Stomach (tissue), 9 donors: ENCODE measurements around the gene LYSMD1. TPM values are rescaled to one million over a fixed set of nuclear protein-coding genes. Genes with fewer than 3 reads are reported as not detected.
"Not testable (repeated sequence)": the region's sequence is repeated elsewhere in the genome, so short reads cannot be mapped to it uniquely, and the experiment has no call there.

Experiments
- DNase-seq, 2 donors: peaks; one replicate each; pipeline versions ENCODE4 v3.0.0 to v3.0.0-alpha.2; 2013 to 2019
- H3K27ac ChIP-seq, 5 donors: fragments of 200-600 bp in 4 of 5; sonication (generic) in 4 of 5; one replicate each; pipeline ENCODE4 v1.5.1; 2013 to 2019; ENCODE audit warnings: mild to moderate bottlenecking in 1 of 5, moderate library complexity in 1 of 5
- H3K27me3 ChIP-seq, 3 donors: fragments of 200-600 bp; sonication (generic); one replicate each; pipeline ENCODE4 v1.5.1; 2017 to 2019; ENCODE audit warnings: mixed run types in 1 of 3
- H3K36me3 ChIP-seq, 4 donors: fragments of 200-600 bp; sonication (generic); 1 replicate in 3 of 4; 2 replicates in 1 of 4; pipeline ENCODE4 v1.5.1; 2016 to 2019
- H3K4me1 ChIP-seq, 4 donors: fragments of 200-600 bp; sonication (generic); one replicate each; pipeline ENCODE4 v1.5.1; 2016 to 2019
- H3K4me3 ChIP-seq, 4 donors: fragments of 200-600 bp; sonication (generic) in 3 of 4; one replicate each; pipeline ENCODE4 v1.5.1; 2016 to 2019; ENCODE audit warnings: mild to moderate bottlenecking in 1 of 4
- H3K9me3 ChIP-seq, 4 donors: fragments of 200-600 bp; sonication (generic); one replicate each; pipeline ENCODE4 v1.5.1; 2016 to 2019
- EP300 ChIP-seq: sonication (generic); formaldehyde crosslinking; IDR thresholded peaks from one replicate; pipeline ENCODE4 v1.6.1; 2017; ENCODE audit warnings: antibody characterized with exemption
- POLR2A ChIP-seq, 4 donors: fragments of 450-650 bp; IDR thresholded peaks; one replicate each; pipeline ENCODE4 v1.6.1; 2016; ENCODE audit warnings: antibody characterized with exemption in 4 of 4, control low read depth in 2 of 4, mild to moderate bottlenecking in 1 of 4, moderate library complexity in 1 of 4
- POLR2AphosphoS5 ChIP-seq, 3 donors: sonication (generic); formaldehyde crosslinking; IDR thresholded peaks; one replicate each; pipeline ENCODE4 v1.6.1; 2016; ENCODE audit warnings: antibody characterized with exemption in 3 of 3
- WGBS, 5 donors: extraction: QIAGEN DNeasy Blood & Tissue Kit in 3 of 5; methylation state at CpG; one replicate each; pipeline versions ENCODE4 v1.1.5 to v1.1.7; 2013 to 2018; 5-methylcytosine and 5-hydroxymethylcytosine counted together
- intact Hi-C: fragments of 100-400 bp; cut with DNase I; formaldehyde crosslinking; loops from one replicate; pipeline ENCODE4 v1.15.1; 2023; ENCODE audit warnings: low total_unique reads
- polyA plus RNA-seq, 3 donors: library from polyadenylated mRNA; stranded (reverse); fragments of 200-250 nt; gene quantifications; one replicate each; pipeline ENCODE4 v1.2.3, GENCODE V29; 2013
- total RNA-seq, 5 donors: library from RNA; depleted of rRNA; stranded (reverse); fragments of >200 nt; gene quantifications; one replicate each; pipeline versions ENCODE4 v1.1.0 to v1.2.3, GENCODE V29; 2014 to 2016
- TF ChIP-seq, protein P1 (sequence below), 7 experiments: fragments of 450-650 bp in 4 of 7; fragments of 200-600 bp in 3 of 7; sonication (generic) in 3 of 7; IDR thresholded peaks; one replicate each; pipeline ENCODE4 v1.5.1; 2016 to 2019; ENCODE audit warnings: antibody characterized with exemption in 7 of 7, control low read depth in 2 of 7, mild to moderate bottlenecking in 1 of 7
- donor health status: healthy with polysubstance abuse.
- donor health status: Bipolar disorder and iron deficiency.
- donor health status: healthy.

The LYSMD1 gene
- total and polyA plus RNA-seq, 8 donors = 1.7 to 10.3 (median 4.6) TPM

DNA sequence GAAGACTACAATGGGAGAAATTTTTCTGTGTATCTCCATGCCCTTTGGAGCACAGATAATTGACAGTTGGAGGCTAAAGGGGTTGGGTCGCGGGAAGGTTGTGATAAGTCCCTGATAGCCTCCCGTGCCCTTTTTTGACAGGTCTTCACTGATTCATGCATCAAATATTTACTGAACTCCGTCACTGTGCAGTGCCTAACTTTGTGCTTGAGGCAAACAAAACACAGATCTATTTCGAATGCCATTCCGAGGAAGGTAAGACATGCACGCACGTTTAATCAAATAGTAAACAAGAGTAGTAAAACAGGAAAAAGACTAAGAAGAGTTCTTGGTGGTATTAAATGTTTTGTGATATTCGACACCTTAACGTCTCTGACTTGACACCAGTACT is 32.2 kb upstream of the LYSMD1 start:
- no peak for TF ChIP-seq POLR2AphosphoS5 (IDR thresholded peaks at IDR 0.05)
- TF ChIP-seq, protein P1, sequence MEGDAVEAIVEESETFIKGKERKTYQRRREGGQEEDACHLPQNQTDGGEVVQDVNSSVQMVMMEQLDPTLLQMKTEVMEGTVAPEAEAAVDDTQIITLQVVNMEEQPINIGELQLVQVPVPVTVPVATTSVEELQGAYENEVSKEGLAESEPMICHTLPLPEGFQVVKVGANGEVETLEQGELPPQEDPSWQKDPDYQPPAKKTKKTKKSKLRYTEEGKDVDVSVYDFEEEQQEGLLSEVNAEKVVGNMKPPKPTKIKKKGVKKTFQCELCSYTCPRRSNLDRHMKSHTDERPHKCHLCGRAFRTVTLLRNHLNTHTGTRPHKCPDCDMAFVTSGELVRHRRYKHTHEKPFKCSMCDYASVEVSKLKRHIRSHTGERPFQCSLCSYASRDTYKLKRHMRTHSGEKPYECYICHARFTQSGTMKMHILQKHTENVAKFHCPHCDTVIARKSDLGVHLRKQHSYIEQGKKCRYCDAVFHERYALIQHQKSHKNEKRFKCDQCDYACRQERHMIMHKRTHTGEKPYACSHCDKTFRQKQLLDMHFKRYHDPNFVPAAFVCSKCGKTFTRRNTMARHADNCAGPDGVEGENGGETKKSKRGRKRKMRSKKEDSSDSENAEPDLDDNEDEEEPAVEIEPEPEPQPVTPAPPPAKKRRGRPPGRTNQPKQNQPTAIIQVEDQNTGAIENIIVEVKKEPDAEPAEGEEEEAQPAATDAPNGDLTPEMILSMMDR (IDR thresholded peaks at IDR 0.05) = no peak
- no peak for TF ChIP-seq EP300
- TF ChIP-seq POLR2A (IDR thresholded peaks at IDR 0.05) = no peak
- intact Hi-C loops = no loop called here
- H3K4me1 ChIP-seq = peaks cover 32 to 65% (median 50%) of the 10 kb centered on the region in 4 donors
- H3K4me3 ChIP-seq = peak overlapping the region; percentile 73 to 91 (median 74)
- peak in 1 of 2 donors; percentile 50 for DNase-seq
- WGBS, 5 donors = 4 to 9% (median 5%) methylated on average over 10 of the region's 10 CpGs
- peak overlapping the region; percentile 78 to 94 (median 93) for H3K27ac ChIP-seq
- peaks cover 5 to 8% (median 7%) of the 10 kb centered on the region in 4 donors for H3K36me3 ChIP-seq
- no peaks in the 10 kb centered on the region for H3K9me3 ChIP-seq
- no peaks in the 10 kb centered on the region for H3K27me3 ChIP-seq

DNA sequence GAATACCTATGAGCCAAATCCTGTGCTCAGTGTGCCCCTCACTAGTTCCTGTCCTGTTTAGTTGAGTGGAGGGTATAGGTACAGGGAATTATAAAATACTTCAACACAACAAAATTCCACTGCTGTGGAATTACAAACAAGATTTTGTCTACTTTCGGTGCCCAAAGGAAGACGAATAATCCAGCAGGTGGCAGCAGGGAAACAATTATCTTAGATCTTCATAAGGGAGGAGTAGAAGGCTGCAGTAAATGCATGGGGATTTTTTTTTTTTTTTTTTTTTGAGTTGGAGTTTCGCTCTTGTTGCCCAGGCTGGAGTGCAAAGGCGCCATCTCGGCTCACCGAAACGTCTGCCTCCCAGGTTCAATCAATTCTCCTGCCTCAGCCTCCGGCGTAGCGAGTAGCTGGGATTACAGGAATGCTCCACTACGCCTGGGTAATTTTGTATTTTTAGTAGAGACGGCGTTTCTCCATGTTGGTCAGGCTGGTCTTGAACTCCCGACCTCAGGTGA is 30.6 kb upstream of the LYSMD1 start:
- intact Hi-C loops = no loop called here
- H3K4me3 ChIP-seq = peak overlapping the region in 1 of 4 donors; percentile 18
- 29 to 39% (median 34%) methylated on average over 14 of the region's 14 CpGs for WGBS, 5 donors

DNA sequence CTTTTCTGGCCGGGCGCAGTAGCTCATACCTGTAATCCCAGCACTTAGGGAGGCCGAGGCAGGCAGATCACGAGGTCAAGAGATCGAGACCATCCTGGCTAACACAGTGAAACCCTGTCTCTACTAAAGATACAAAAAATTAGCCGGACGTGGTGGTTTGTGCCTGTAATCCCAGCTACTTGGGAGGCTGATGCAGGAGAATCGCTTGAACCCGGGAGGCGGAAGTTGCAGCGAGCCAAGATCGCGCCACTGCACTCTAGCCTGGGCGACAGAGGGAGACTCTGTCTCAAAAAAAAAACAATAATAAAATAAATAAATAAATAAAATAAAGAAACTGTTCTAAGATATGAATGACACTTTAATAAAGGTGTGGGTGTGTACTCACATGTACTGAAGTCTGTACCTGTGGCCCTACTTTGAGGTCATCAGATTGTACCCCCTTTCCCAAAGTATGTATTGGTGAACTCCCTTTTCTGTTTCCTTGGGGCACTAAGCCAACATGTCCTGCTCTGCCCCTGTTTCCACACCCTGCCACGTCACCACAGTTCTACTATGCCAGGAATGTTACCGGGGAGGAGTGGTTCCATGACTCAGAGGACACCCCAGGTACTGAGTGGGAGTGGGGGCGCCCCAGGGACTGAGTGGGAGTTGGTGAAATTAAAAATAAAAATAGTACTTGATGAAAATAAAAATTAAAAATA is 29.3 kb upstream of the LYSMD1 start:
- Histone ChIP-seq H3K4me1 (peaks cover 19 to 43% (median 29%) of the 10 kb centered on the region in 4 donors), H3K27ac (peak overlapping the region; percentile 75 to 94 (median 92)), H3K4me3 (peak overlapping the region in 2 of 4 donors; percentile 10 to 21)
- WGBS, 5 donors = 40 to 56% (median 53%) methylated on average over 17 of the region's 17 CpGs
- H3K27me3 ChIP-seq, H3K36me3 ChIP-seq, intact Hi-C loops, H3K9me3 ChIP-seq: not testable (repeated sequence)
- peak; percentile 90 to 93 for DNase-seq
- peak; percentile 16 to 84 (median 64) for TF ChIP-seq POLR2AphosphoS5 (IDR thresholded peaks at IDR 0.05)

More for the DNA sequence above, 30.6 kb upstream of the LYSMD1 start:
- peak; percentile 71 to 90 for DNase-seq
- TF ChIP-seq POLR2AphosphoS5 (IDR thresholded peaks at IDR 0.05) (peak in 1 of 3 donors; percentile 64), EP300 (no peak), POLR2A (IDR thresholded peaks at IDR 0.05) (no peak)
- TF ChIP-seq, protein P1 (IDR thresholded peaks at IDR 0.05) = peak in 5 of 7 experiments; percentile 25 to 55 (median 35)
- no peaks in the 10 kb centered on the region for H3K9me3 ChIP-seq
- H3K36me3 ChIP-seq = no peaks in the 10 kb centered on the region
- no peaks in the 10 kb centered on the region for H3K27me3 ChIP-seq
- peak overlapping the region; percentile 70 to 94 (median 92) for H3K27ac ChIP-seq
- peaks cover 24 to 50% (median 36%) of the 10 kb centered on the region in 4 donors for H3K4me1 ChIP-seq

DNA sequence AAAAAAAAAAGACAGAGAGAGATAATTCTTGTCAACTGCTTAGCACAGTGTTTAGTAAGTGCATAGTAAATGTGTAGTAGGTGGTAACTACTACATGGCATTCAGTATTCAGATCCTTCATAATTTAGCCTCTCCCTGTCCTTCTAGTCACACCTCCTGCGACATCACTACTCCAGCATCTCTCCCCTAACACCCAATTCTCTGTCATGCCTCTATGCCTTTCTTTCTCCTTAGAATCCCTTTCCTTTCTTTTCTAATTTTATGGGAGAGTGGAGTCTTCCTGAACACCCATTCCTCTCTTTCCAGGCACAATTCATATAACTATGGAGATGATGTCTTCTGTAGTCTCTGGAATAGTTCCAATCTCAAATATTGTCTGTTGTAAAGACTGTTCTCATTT is 28.2 kb upstream of the LYSMD1 start:
- Histone ChIP-seq H3K27ac (peak overlapping the region in 3 of 5 donors; percentile 92 to 94 (median 93)), H3K9me3 (no peaks in the 10 kb centered on the region), H3K36me3 (no peaks in the 10 kb centered on the region), H3K4me1 (peaks cover 14 to 38% (median 26%) of the 10 kb centered on the region in 4 donors), H3K4me3 (no peak overlapping the region), H3K27me3 (no peaks in the 10 kb centered on the region)
- DNase-seq = no peak
- intact Hi-C loops = no loop called here
- TF ChIP-seq, protein P1 (IDR thresholded peaks at IDR 0.05) = no peak
- no peak for TF ChIP-seq POLR2A (IDR thresholded peaks at IDR 0.05)
- WGBS, 5 donors = 77 to 89% (median 83%) methylated on average over 1 of the region's 1 CpG

DNA sequence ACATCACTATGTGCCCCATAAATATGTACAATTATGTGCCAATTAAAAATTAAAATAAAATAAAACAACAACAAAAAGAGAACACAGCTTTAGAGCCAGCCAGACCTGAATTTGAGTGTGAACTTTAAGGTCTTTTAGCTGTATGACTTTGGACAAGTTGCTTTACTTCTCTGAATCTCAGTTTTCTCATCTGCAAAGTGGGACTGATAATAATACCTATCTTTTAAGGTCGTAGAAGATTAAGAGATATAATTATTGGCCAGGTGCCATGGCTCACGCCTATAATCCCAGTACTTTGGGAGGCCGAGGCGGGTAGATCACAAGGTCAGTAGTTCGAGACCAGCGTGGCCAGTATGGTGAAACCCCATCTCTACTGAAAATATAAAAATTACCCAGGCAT is 27.6 kb upstream of the LYSMD1 start:
- peaks cover 19 to 43% (median 32%) of the 10 kb centered on the region in 4 donors for H3K4me1 ChIP-seq
- H3K27ac ChIP-seq = no peak overlapping the region
- H3K4me3 ChIP-seq = no peak overlapping the region
- no peaks in the 10 kb centered on the region for H3K27me3 ChIP-seq
- no peak for DNase-seq
- H3K9me3 ChIP-seq = no peaks in the 10 kb centered on the region
- TF ChIP-seq POLR2A (IDR thresholded peaks at IDR 0.05) (no peak), POLR2AphosphoS5 (IDR thresholded peaks at IDR 0.05) (no peak), EP300 (no peak)
- TF ChIP-seq, protein P1 (IDR thresholded peaks at IDR 0.05) = no peak
- intact Hi-C loops = no loop called here
- WGBS, 5 donors = 55 to 70% (median 58%) methylated on average over 6 of the region's 6 CpGs
- H3K36me3 ChIP-seq = no peaks in the 10 kb centered on the region
